ENCODE data around the gene C17orf107. TPM values are rescaled to one million over a fixed set of nuclear protein-coding genes. Genes with fewer than 3 reads are reported as not detected.

The C17orf107 gene
- total RNA-seq, 1 experiment from 2014 or later: 1.0 TPM

- Histone ChIP-seq H3K4me1 (0 out of 2 replicates have a peak, but pooled peaks cover 7% of the 10 kb centered on the region), H3K9me3 (no peaks in the 10 kb centered on the region), H3K4me3 (ENCODE audit: low read depth, low read length) (no peak overlapping the region), H3K36me3 (ENCODE audit: control insufficient read depth, insufficient read depth, low read length) (no peaks in the 10 kb centered on the region; the same call in 1 of the 2 replicates), H3K27me3 (replicated peaks; ENCODE audit: control insufficient read depth, insufficient read depth, low read length) (no peaks in the 10 kb centered on the region)
- Mint-ChIP-seq H3K27me3 (ENCODE audit: insufficient read depth, unreplicated experiment) (no peaks in the 10 kb centered on the region), H3K9me3 (ENCODE audit: unreplicated experiment) (no peaks in the 10 kb centered on the region), H3K4me1 (ENCODE audit: low read depth, unreplicated experiment) (peaks cover 5% of the 10 kb centered on the region), H3K4me3 (ENCODE audit: unreplicated experiment) (peak overlapping the region; percentile 50), H3K36me3 (ENCODE audit: insufficient read depth, unreplicated experiment) (peaks cover 44% of the 10 kb centered on the region), H3K27ac (ENCODE audit: unreplicated experiment) (peak overlapping the region; percentile 12)
- no TSS peak for BruUV-seq (replicated peaks)
- peak; percentile 43 to 58 for DNase-seq
- intact Hi-C loops (cut with micrococcal nuclease; ENCODE audit: unreplicated experiment): no loop called here
- ChIA-PET POLR2A (no interaction called here), CTCF (interaction anchor here (0.7 kb wide), 1 partner anchor 22 kb away, joined by 3 read pairs; the partner anchor contains the start of gene SPAG7)
- no peak for TF ChIP-seq CTCF (IDR thresholded peaks at IDR 0.05; ENCODE audit: insufficient read depth in 1 of 2, low read depth in 1 of 2, low read length in 1 of 2, severe bottlenecking in 1 of 2, unreplicated experiment in 1 of 2)
Measured at GRCh38 chr17:4945176-4945943, 46.0 kb downstream of the C17orf107 start.

DNA sequence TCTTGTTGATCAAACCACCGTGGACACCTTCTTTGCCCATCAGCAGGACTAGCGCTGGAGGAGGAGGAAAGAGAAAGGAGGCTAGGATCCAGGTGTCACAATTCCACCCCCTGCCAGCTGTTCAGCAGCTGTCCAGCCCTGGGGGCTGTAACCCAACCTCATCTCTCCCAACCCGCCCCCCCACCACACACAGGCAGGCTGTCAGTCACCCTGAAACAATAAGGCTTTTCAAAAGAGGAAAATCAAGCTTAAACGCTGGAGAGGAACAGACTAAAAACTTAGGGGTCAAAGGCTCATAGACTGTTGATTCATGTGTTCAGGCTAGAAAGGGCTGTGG is 46.6 kb downstream of the C17orf107 start:
- Histone ChIP-seq H3K4me3 (ENCODE audit: low read depth, low read length) (no peak overlapping the region), H3K36me3 (ENCODE audit: control insufficient read depth, insufficient read depth, low read length) (no peaks in the 10 kb centered on the region; the same call in 1 of the 2 replicates), H3K9me3 (no peaks in the 10 kb centered on the region), H3K4me1 (0 out of 2 replicates have a peak, but pooled peaks cover 7% of the 10 kb centered on the region), H3K27me3 (replicated peaks; ENCODE audit: control insufficient read depth, insufficient read depth, low read length) (no peaks in the 10 kb centered on the region)
- Mint-ChIP-seq H3K4me3 (ENCODE audit: unreplicated experiment) (peak overlapping the region; percentile 85), H3K27me3 (ENCODE audit: insufficient read depth, unreplicated experiment) (no peaks in the 10 kb centered on the region), H3K9me3 (ENCODE audit: unreplicated experiment) (no peaks in the 10 kb centered on the region), H3K36me3 (ENCODE audit: insufficient read depth, unreplicated experiment) (peaks cover 43% of the 10 kb centered on the region), H3K4me1 (ENCODE audit: low read depth, unreplicated experiment) (peaks cover 8% of the 10 kb centered on the region), H3K27ac (ENCODE audit: unreplicated experiment) (peak overlapping the region; percentile 87)
- BruUV-seq (replicated peaks): no TSS peak
- no peak for TF ChIP-seq CTCF (IDR thresholded peaks at IDR 0.05; ENCODE audit: insufficient read depth in 1 of 2, low read depth in 1 of 2, low read length in 1 of 2, severe bottlenecking in 1 of 2, unreplicated experiment in 1 of 2)
- intact Hi-C loops (cut with micrococcal nuclease; ENCODE audit: unreplicated experiment): no loop called here
- POLR2A ChIA-PET: no interaction called here
- no peak for DNase-seq
- CTCF ChIA-PET: no interaction called here

- H3K9me3 ChIP-seq: no peaks in the 10 kb centered on the region
- ChIA-PET CTCF (interaction anchor here (0.8 kb wide), 1 partner anchor 21 kb away, joined by 3 read pairs; the partner anchor contains the start of gene SPAG7), POLR2A (no interaction called here)
- Mint-ChIP-seq H3K27me3 (ENCODE audit: insufficient read depth, unreplicated experiment) (no peaks in the 10 kb centered on the region), H3K4me1 (ENCODE audit: low read depth, unreplicated experiment) (peaks cover 9% of the 10 kb centered on the region), H3K36me3 (ENCODE audit: insufficient read depth, unreplicated experiment) (peaks cover 43% of the 10 kb centered on the region), H3K4me3 (ENCODE audit: unreplicated experiment) (peak overlapping the region; percentile 85), H3K27ac (ENCODE audit: unreplicated experiment) (peak overlapping the region; percentile 87), H3K9me3 (ENCODE audit: unreplicated experiment) (no peaks in the 10 kb centered on the region)
- H3K4me3 ChIP-seq (ENCODE audit: low read depth, low read length): peak overlapping the region; percentile 97
- H3K27me3 ChIP-seq (replicated peaks; ENCODE audit: control insufficient read depth, insufficient read depth, low read length): no peaks in the 10 kb centered on the region
- peaks cover 11% of the 10 kb centered on the region for H3K4me1 ChIP-seq
- H3K36me3 ChIP-seq (ENCODE audit: control insufficient read depth, insufficient read depth, low read length): no peaks in the 10 kb centered on the region; the same call in 1 of the 2 replicates
- intact Hi-C loops (cut with micrococcal nuclease; ENCODE audit: unreplicated experiment): no loop called here
- TSS peak; percentile 56 for BruUV-seq (replicated peaks)
- TF ChIP-seq CTCF (IDR thresholded peaks at IDR 0.05; ENCODE audit: insufficient read depth in 1 of 2, low read depth in 1 of 2, low read length in 1 of 2, severe bottlenecking in 1 of 2, unreplicated experiment in 1 of 2): no peak
- no peak for DNase-seq
Measured at GRCh38 chr17:4946312-4946976, 47.1 kb downstream of the C17orf107 start.
